HepG2 (cell line): ENCODE measurements around the gene PTGDR2. TPM values are rescaled to one million over a fixed set of nuclear protein-coding genes. Genes with fewer than 3 reads are reported as not detected.

Experiments
- ATF7-NPFF ChIP-seq: sonication (generic); formaldehyde crosslinking; IDR thresholded peaks from 2 replicates; pipeline ENCODE4 v1.8.1; 2023; ENCODE audit warnings: mild to moderate bottlenecking, low read depth, missing genetic modification reagents, moderate library complexity
- ATM ChIP-seq: fragments of 450-650 bp; IDR thresholded peaks from 2 replicates; pipeline ENCODE4 v1.7.1; 2017; ENCODE audit warnings: mild to moderate bottlenecking, borderline replicate concordance
- NAIF1 ChIP-seq: sonication (generic); formaldehyde crosslinking; IDR thresholded peaks from 2 replicates; pipeline ENCODE4 v1.5.0; 2020; ENCODE audit warnings: mild to moderate bottlenecking, missing genetic modification reagents, borderline replicate concordance
- REL ChIP-seq: sonication (generic); formaldehyde crosslinking; conservative IDR thresholded peaks from 2 replicates; pipeline ENCODE4 v1.8.0; 2022; ENCODE audit warnings: mild to moderate bottlenecking, missing genetic modification reagents, moderate library complexity
- TOPORS ChIP-seq: sonication (generic); formaldehyde crosslinking; IDR thresholded peaks from 2 replicates; pipeline ENCODE4 v1.8.0; 2023; ENCODE audit warnings: mild to moderate bottlenecking, missing genetic modification reagents
- ZBTB4 ChIP-seq: sonication (generic); formaldehyde crosslinking; IDR thresholded peaks from 2 replicates; pipeline ENCODE4 v1.4.0; 2020; ENCODE audit warnings: missing genetic modification reagents, mild to moderate bottlenecking, borderline replicate concordance
- ZFP91 ChIP-seq: sonication (generic); formaldehyde crosslinking; IDR thresholded peaks from 2 replicates; pipeline ENCODE4 v1.9.0; 2022; ENCODE audit warnings: missing genetic modification reagents, mild to moderate bottlenecking, borderline replicate concordance
- ZNF121 ChIP-seq: sonication (generic); formaldehyde crosslinking; IDR thresholded peaks from 2 replicates; pipeline ENCODE4 v1.5.0; 2020; ENCODE audit warnings: mild to moderate bottlenecking, missing genetic modification reagents
- ZNF670 ChIP-seq: sonication (generic); formaldehyde crosslinking; IDR thresholded peaks from 2 replicates; pipeline ENCODE4 v1.8.0; 2022; ENCODE audit warnings: mild to moderate bottlenecking, missing genetic modification reagents, borderline replicate concordance
- ZNF672 ChIP-seq: sonication (generic); formaldehyde crosslinking; IDR thresholded peaks from 2 replicates; pipeline ENCODE4 v1.8.1; 2022; ENCODE audit warnings: missing genetic modification reagents
- polyA plus RNA-seq, 8 experiments: library from polyadenylated mRNA; depleted of rRNA in 3 of 8; stranded (reverse) in 7 of 8; unstranded in 1 of 8; fragments of >200 nt; fragmentation: Illumina TruSeq in 4 of 8; extraction: Trizol in 4 of 8; gene quantifications; 2 replicates each; pipeline versions ENCODE4 v1.2.1 to v1.2.3, GENCODE V29; 2011 to 2016; ENCODE audit warnings: low read depth in 4 of 8, missing spikeins in 1 of 8, mixed read lengths in 1 of 8; ENCODE audit not compliant: insufficient read depth in 1 of 8
- total RNA-seq, 5 experiments: library from RNA; depleted of rRNA; stranded (reverse); fragments of >200 nt; fragmentation: Illumina TruSeq; extraction: Trizol; gene quantifications; 2 replicates each; pipeline ENCODE4 v1.2.3, GENCODE V29; 2016; ENCODE audit warnings: low read depth in 1 of 5
- TF ChIP-seq, protein P1 (sequence below): sonication (generic); formaldehyde crosslinking; IDR thresholded peaks from 2 replicates; pipeline ENCODE4 v1.4.0; 2020; ENCODE audit warnings: missing genetic modification reagents, borderline replicate concordance

The PTGDR2 gene
- total and polyA plus RNA-seq, 2 of the 13 experiments (the other 11 are each of a cell fraction or from before 2014, with no cell fraction given) = 1.9 to 2.5 TPM

GRCh38 chr11:60880643-60881282 lies 25.0 kb upstream of the PTGDR2 start (continued):
- TF ChIP-seq, protein P1, sequence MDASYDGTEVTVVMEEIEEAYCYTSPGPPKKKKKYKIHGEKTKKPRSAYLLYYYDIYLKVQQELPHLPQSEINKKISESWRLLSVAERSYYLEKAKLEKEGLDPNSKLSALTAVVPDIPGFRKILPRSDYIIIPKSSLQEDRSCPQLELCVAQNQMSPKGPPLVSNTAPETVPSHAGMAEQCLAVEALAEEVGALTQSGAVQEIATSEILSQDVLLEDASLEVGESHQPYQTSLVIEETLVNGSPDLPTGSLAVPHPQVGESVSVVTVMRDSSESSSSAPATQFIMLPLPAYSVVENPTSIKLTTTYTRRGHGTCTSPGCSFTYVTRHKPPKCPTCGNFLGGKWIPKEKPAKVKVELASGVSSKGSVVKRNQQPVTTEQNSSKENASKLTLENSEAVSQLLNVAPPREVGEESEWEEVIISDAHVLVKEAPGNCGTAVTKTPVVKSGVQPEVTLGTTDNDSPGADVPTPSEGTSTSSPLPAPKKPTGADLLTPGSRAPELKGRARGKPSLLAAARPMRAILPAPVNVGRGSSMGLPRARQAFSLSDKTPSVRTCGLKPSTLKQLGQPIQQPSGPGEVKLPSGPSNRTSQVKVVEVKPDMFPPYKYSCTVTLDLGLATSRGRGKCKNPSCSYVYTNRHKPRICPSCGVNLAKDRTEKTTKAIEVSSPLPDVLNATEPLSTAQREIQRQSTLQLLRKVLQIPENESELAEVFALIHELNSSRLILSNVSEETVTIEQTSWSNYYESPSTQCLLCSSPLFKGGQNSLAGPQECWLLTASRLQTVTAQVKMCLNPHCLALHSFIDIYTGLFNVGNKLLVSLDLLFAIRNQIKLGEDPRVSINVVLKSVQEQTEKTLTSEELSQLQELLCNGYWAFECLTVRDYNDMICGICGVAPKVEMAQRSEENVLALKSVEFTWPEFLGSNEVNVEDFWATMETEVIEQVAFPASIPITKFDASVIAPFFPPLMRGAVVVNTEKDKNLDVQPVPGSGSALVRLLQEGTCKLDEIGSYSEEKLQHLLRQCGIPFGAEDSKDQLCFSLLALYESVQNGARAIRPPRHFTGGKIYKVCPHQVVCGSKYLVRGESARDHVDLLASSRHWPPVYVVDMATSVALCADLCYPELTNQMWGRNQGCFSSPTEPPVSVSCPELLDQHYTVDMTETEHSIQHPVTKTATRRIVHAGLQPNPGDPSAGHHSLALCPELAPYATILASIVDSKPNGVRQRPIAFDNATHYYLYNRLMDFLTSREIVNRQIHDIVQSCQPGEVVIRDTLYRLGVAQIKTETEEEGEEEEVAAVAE (CRISPR knock-in tag) = peak; percentile 84; the same call in 1 of the 2 replicates
- TF ChIP-seq ZBTB4 (CRISPR knock-in tag) (peak; percentile 87; the same call in 1 of the 2 replicates), TOPORS (CRISPR knock-in tag) (no peak; the same call in 1 of the 2 replicates), ZNF670 (CRISPR knock-in tag) (peak; percentile 50; the same call in 1 of the 2 replicates), ZNF121 (CRISPR knock-in tag) (peak; percentile 70), REL (CRISPR knock-in tag) (peak; percentile 68; the same call in 1 of the 2 replicates), ZFP91 (CRISPR knock-in tag) (peak; percentile 69), ATM (no peak), ZNF672 (CRISPR knock-in tag) (no peak), ATF7-NPFF (peak; percentile 56; the same call in 1 of the 2 replicates), NAIF1 (no peak)
